NT2/D1 (cell line): ENCODE measurements around the gene PRPF6.

Experiments
- DNase-seq: peaks from one replicate; pipeline ENCODE4 v3.0.0-alpha.2; 2011; ENCODE audit warnings: low read depth, low spot score
- H3K27me3 ChIP-seq: 2 replicates; pipeline ENCODE4 v1.6.0; 2011; ENCODE audit warnings: mild to moderate bottlenecking; ENCODE audit not compliant: insufficient read length, insufficient read depth
- H3K36me3 ChIP-seq: 2 replicates; pipeline ENCODE4 v1.6.1; 2011; ENCODE audit warnings: mild to moderate bottlenecking, low read length, mixed read lengths; ENCODE audit not compliant: insufficient read depth, insufficient read length
- H3K4me1 ChIP-seq: 2 replicates; pipeline ENCODE4 v1.5.1; 2011; ENCODE audit not compliant: insufficient read depth, insufficient read length
- H3K4me3 ChIP-seq: 2 replicates; pipeline ENCODE4 v1.5.1; 2011; ENCODE audit warnings: low read depth; ENCODE audit not compliant: insufficient read length
- H3K9ac ChIP-seq: 2 replicates; pipeline ENCODE4 v1.6.0; 2011; ENCODE audit warnings: low read depth; ENCODE audit not compliant: insufficient read length
- H3K9me3 ChIP-seq: 2 replicates; pipeline ENCODE4 v1.5.1; 2011; ENCODE audit warnings: mild to moderate bottlenecking, low read length; ENCODE audit not compliant: insufficient read depth
- SUZ12 ChIP-seq: IDR thresholded peaks from 2 replicates; pipeline ENCODE4 v1.6.1; 2011; ENCODE audit not compliant: insufficient read length, insufficient read depth; ENCODE audit errors: extremely low read depth
- YY1 ChIP-seq: IDR thresholded peaks from 2 replicates; pipeline ENCODE4 v1.6.1; 2011; ENCODE audit not compliant: insufficient read length, insufficient read depth
- ZNF274 ChIP-seq: IDR thresholded peaks from 2 replicates; pipeline ENCODE4 v1.6.1; 2011; ENCODE audit warnings: mild to moderate bottlenecking, low read depth, low read length

Gene PRPF6

DNA sequence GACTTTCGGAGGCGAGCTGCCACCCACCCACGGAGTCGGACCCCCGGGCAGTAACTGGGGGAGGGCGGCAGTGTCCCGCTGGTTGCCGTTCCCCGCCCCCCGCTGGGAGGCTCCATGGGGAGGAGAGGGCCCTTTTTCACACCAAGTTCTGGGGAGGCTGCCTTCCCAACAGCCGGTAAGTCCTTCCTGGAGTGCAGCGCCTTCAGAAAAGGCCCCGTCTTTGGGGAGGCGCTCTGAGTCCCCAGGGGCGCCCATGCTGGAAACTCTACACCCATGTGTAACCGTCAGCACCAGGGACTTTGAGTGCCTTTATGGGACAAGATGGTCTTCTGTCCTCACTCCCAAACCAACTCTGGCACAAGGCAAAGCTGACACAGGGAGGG lies 68.9 kb downstream of the PRPF6 start:
- Histone ChIP-seq H3K9me3 (no peaks in the 10 kb centered on the region), H3K4me3 (no peak overlapping the region), H3K27me3 (peaks cover 38% of the 10 kb centered on the region), H3K36me3 (peaks cover 3% of the 10 kb centered on the region), H3K4me1 (peaks cover 39% of the 10 kb centered on the region), H3K9ac (peak overlapping the region; percentile 45)
- TF ChIP-seq ZNF274 (no peak), SUZ12 (no peak), YY1 (no peak)
- DNase-seq = no peak

DNA sequence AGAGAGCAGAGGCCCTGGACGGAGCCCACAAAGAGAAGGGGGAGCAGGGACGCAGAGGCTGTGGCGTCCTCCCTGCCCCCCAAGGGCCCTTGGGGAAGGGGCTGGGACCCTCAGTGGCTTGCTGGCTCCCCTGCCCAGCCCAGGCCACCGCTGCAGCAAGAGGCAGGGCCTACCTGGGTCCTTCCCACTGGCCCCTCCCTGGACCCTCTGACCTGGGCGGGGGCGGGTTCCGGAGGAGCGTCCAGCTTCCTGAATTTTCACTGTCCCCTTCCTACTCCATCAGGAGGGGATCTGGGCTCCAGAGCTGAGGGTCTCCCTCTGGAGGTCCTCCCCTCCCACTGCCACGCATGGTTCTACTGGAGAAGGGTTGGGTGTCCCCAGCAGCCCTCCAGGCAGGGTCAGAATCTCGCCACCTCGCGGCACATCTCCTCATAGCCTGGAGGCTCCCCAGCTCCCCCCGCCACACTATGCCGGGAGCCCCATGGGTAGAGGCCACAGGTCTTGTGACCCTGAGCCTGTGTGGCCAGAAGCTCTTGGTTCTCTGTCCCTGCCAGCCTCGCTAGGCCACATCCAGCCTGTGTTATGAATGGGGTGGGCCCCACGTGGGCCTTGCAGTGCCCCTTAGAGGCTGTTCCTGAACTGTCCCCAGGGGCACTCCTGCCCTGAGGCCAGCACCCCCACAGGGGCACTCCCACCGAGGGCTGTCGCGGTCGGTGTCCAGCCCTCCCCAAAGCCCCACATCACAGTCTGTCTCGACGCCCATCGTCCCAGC lies 69.5 kb downstream of the PRPF6 start:
- DNase-seq = no peak
- H3K4me3 ChIP-seq = no peak overlapping the region
- peak overlapping the region; percentile 45 for H3K9ac ChIP-seq
- peaks cover 38% of the 10 kb centered on the region for H3K27me3 ChIP-seq
- TF ChIP-seq YY1 = no peak
- TF ChIP-seq ZNF274 = no peak
- TF ChIP-seq SUZ12 = no peak
- H3K9me3 ChIP-seq = no peaks in the 10 kb centered on the region
- H3K4me1 ChIP-seq = peaks cover 35% of the 10 kb centered on the region
- H3K36me3 ChIP-seq = peaks cover 3% of the 10 kb centered on the region

DNA sequence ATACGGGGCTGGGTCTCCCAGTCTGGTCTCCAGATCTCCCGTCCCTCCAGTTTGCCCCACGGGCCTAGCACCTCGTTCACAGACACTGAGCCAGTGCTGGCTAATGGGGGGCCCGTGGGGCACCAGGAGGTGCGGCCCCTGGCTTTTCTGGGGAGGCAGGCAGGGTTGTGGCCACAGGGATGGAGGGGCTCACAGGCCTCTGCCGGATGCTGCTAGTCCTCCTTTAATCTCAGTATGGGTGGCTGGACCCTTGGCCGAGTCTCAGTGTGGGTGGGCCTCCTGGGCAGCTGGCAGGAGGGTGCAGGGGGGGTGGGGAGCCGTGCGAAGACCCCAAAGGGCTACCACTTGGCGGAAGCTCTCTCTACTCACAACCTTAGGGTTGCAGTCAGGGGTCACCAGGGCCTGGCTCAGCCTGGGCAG lies 70.1 kb downstream of the PRPF6 start:
- Histone ChIP-seq H3K36me3 (peaks cover 3% of the 10 kb centered on the region), H3K9ac (no peak overlapping the region), H3K9me3 (no peaks in the 10 kb centered on the region), H3K4me1 (peaks cover 36% of the 10 kb centered on the region), H3K27me3 (peaks cover 33% of the 10 kb centered on the region), H3K4me3 (no peak overlapping the region)
- no peak for TF ChIP-seq SUZ12
- DNase-seq = no peak

DNA sequence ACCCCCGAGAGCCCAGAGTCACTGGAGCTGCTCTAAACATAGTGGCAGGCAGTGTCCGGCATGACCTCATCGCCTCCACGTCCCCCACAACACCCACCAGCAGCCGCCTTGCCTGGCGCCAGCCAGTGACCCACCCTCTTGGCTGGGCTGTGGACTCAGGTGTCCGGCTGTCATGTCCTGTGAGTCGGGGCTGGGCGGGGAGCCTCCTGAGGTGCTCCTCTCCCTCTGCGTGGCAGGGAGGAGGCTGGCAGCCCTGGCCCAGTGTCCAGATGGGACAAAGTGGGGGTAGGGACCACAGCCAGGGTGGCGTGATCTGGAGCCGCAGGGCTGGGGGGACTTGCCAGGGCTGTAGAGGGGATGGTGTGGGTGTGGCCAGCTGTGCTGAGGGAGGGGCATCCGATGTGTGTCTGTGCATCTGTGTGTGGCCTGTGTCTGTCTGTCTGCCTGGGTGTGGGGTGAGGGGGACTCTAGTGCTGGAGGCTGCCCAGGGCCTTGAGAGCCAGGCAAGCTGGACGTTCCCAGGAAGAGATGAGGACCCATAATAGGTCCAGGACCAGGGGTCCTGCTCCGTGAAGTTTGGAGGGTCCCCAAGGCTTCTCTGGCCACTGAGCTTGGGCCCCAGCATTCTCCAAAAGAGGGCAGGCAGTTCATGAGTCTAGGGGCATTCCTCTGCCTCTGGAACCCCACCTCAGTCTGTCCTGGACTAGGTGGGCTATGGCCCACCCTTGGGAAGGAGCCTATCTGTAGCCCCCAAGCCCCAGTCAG lies 70.8 kb downstream of the PRPF6 start:
- Histone ChIP-seq H3K36me3 (peaks cover 3% of the 10 kb centered on the region), H3K27me3 (peaks cover 29% of the 10 kb centered on the region), H3K4me3 (no peak overlapping the region), H3K9ac (peak overlapping the region; percentile 21), H3K4me1 (peaks cover 43% of the 10 kb centered on the region), H3K9me3 (no peaks in the 10 kb centered on the region)
- no peak for DNase-seq
- TF ChIP-seq YY1 = no peak
- TF ChIP-seq ZNF274 = no peak
- no peak for TF ChIP-seq SUZ12

DNA sequence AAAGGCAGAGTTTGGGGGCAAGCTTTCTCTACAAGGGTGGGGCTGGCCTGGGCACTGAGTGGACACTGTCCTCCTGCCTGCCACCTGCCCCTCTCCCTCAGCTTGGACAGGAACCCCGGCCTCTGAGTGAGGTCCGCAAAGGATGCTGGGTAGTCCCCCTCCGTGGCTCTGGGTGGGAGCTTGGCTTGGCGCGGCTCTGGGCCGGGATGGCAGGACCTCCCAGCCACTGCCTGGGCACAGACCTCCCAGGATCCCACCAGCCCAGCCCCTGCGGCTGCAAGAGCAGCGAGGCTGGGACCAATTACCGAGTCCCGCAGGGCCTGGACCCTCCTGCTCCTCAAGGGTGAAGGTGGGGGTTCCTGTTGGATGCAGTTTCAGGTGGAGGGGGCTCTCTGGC lies 71.4 kb downstream of the PRPF6 start:
- H3K9ac ChIP-seq = no peak overlapping the region
- H3K4me1 ChIP-seq = peaks cover 48% of the 10 kb centered on the region
- H3K4me3 ChIP-seq = no peak overlapping the region
- no peak for TF ChIP-seq SUZ12
- no peak for TF ChIP-seq YY1
- TF ChIP-seq ZNF274 = no peak
- peaks cover 23% of the 10 kb centered on the region for H3K27me3 ChIP-seq
- no peaks in the 10 kb centered on the region for H3K9me3 ChIP-seq
- no peak for DNase-seq
- H3K36me3 ChIP-seq = no peaks in the 10 kb centered on the region

DNA sequence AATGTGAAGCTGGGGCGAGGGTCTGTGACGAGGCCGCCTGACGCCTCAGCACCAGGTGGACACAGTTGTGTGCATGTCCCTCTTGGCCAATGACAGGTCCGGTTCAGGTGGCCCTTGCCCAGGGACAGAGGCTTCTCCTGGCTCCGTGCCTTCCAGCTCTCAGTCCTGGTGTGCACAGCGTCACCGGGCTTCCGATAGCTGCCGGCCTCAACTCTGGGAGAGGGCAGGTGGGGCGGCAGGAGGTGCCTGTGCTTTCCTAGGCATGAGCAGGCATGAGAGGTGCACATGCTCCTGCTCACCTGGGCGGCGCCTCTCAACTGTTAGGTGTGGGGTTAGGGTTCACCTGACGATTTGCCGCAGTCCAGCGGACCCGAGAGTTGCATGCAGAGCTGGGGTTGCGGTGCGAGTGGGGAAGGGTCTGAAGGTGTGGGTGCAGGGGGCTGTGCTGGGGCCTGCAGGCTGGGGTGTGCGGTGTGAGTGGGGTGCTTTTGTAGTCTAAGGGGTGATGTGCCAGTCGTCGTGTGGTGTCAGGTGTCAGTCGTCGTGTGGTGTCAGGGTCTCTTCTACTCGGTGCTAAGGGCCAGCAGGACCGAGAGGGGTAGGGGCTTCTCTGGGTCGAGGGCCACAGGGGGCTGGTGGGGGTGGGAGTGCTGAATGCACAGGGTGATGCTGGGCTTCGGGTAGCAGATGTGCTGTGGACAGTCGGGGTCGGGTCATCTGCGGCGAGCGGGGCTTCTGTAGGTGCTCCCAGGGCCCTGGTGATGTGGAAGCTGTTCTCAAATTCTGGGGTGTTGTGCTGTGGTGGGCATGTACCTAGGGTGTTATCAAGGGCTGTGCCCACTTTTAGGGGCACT lies 72.3 kb downstream of the PRPF6 start:
- peaks cover 50% of the 10 kb centered on the region for H3K4me1 ChIP-seq
- TF ChIP-seq ZNF274 (no peak), SUZ12 (no peak), YY1 (no peak)
- H3K4me3 ChIP-seq = no peak overlapping the region
- H3K36me3 ChIP-seq = no peaks in the 10 kb centered on the region
- no peak overlapping the region for H3K9ac ChIP-seq
- peaks cover 14% of the 10 kb centered on the region for H3K27me3 ChIP-seq
- no peaks in the 10 kb centered on the region for H3K9me3 ChIP-seq
- no peak for DNase-seq
